Measurements from ENCODE around the gene PREP. TPM values are rescaled to one million over a fixed set of nuclear protein-coding genes. Genes with fewer than 3 reads are reported as not detected.
"Not testable (repeated sequence)": the region's sequence is repeated elsewhere in the genome, so short reads cannot be mapped to it uniquely, and the experiment has no call there.

PREP gene
- total and polyA plus RNA-seq, 4 donors: 14.1 to 21.8 (median 18.9) TPM

- no peak for DNase-seq
- no peaks in the 10 kb centered on the region for H3K36me3 ChIP-seq (ENCODE audit: control insufficient read depth in 1 of 2, insufficient read depth in 2 of 2, low read length in 1 of 2)
- H3K4me1 ChIP-seq (ENCODE audit: control insufficient read depth in 1 of 2, insufficient read depth in 2 of 2, low read length in 2 of 2): no peaks in the 10 kb centered on the region
- peaks cover 1% of the 10 kb centered on the region for H3K9me3 ChIP-seq (ENCODE audit: control insufficient read depth, low read length)
- no peak for ATAC-seq (ENCODE audit: low FRiP score)
- no peaks in the 10 kb centered on the region for H3K27me3 ChIP-seq (ENCODE audit: control insufficient read depth in 1 of 2, insufficient read depth in 2 of 2, low read length in 1 of 2)
- intact Hi-C loops (cut with DNase I): no loop called here
- H3K27ac ChIP-seq (ENCODE audit: low read depth in 1 of 2, low read length in 2 of 2): no peak overlapping the region
- WGBS, 2 donors: 91 to 93% methylated on average over 6 of the region's 6 CpGs
- H3K4me3 ChIP-seq (ENCODE audit: low read length in 2 of 2): no peak overlapping the region
Measured at GRCh38 chr6:105253787-105254186, 149.1 kb downstream of the PREP start.

- H3K4me3 ChIP-seq (ENCODE audit: low read length in 2 of 2): no peak overlapping the region
- no peaks in the 10 kb centered on the region for H3K27me3 ChIP-seq (ENCODE audit: control insufficient read depth in 1 of 2, insufficient read depth in 2 of 2, low read length in 1 of 2)
- ATAC-seq (ENCODE audit: low FRiP score) (no peak), DNase-seq (no peak)
- no peak overlapping the region for H3K27ac ChIP-seq (ENCODE audit: low read depth in 1 of 2, low read length in 2 of 2)
- intact Hi-C loops (cut with DNase I): no loop called here
- peaks cover 1% of the 10 kb centered on the region for H3K9me3 ChIP-seq (ENCODE audit: control insufficient read depth, low read length)
- H3K36me3 ChIP-seq (ENCODE audit: control insufficient read depth in 1 of 2, insufficient read depth in 2 of 2, low read length in 1 of 2): no peaks in the 10 kb centered on the region
- WGBS, 2 donors: 79 to 86% methylated on average over 2 of the region's 2 CpGs
- no peaks in the 10 kb centered on the region for H3K4me1 ChIP-seq (ENCODE audit: control insufficient read depth in 1 of 2, insufficient read depth in 2 of 2, low read length in 2 of 2)
Measured at GRCh38 chr6:105251689-105252088, 151.2 kb downstream of the PREP start.

- H3K4me1 ChIP-seq (ENCODE audit: control insufficient read depth in 1 of 2, insufficient read depth in 2 of 2, low read length in 2 of 2): no peaks in the 10 kb centered on the region
- H3K27me3 ChIP-seq (ENCODE audit: control insufficient read depth in 1 of 2, insufficient read depth in 2 of 2, low read length in 1 of 2): no peaks in the 10 kb centered on the region
- 39 to 41% methylated on average over 2 of the region's 2 CpGs for WGBS, 2 donors
- H3K9me3 ChIP-seq (ENCODE audit: control insufficient read depth, low read length): peaks cover 1% of the 10 kb centered on the region
- intact Hi-C loops (cut with DNase I): no loop called here
- no peak overlapping the region for H3K27ac ChIP-seq (ENCODE audit: low read depth in 1 of 2, low read length in 2 of 2)
- H3K36me3 ChIP-seq (ENCODE audit: control insufficient read depth in 1 of 2, insufficient read depth in 2 of 2, low read length in 1 of 2): no peaks in the 10 kb centered on the region
- no peak overlapping the region for H3K4me3 ChIP-seq (ENCODE audit: low read length in 2 of 2)
- no peak for ATAC-seq (ENCODE audit: low FRiP score)
- no peak for DNase-seq
Measured at GRCh38 chr6:105250533-105250932, 152.3 kb downstream of the PREP start.

GRCh38 chr6:105243487-105243886 lies 159.4 kb downstream of the PREP start:
- intact Hi-C loops (cut with DNase I): no loop called here
- H3K27ac ChIP-seq (ENCODE audit: low read depth in 1 of 2, low read length in 2 of 2): no peak overlapping the region
- H3K4me3 ChIP-seq (ENCODE audit: low read length in 2 of 2): no peak overlapping the region
- no peaks in the 10 kb centered on the region for H3K36me3 ChIP-seq (ENCODE audit: control insufficient read depth in 1 of 2, insufficient read depth in 2 of 2, low read length in 1 of 2)
- H3K4me1 ChIP-seq (ENCODE audit: control insufficient read depth in 1 of 2, insufficient read depth in 2 of 2, low read length in 2 of 2): no peaks in the 10 kb centered on the region
- H3K27me3 ChIP-seq (ENCODE audit: control insufficient read depth in 1 of 2, insufficient read depth in 2 of 2, low read length in 1 of 2): no peaks in the 10 kb centered on the region
- DNase-seq (no peak), ATAC-seq (ENCODE audit: low FRiP score) (no peak)
- WGBS, 2 donors: 64 to 73% methylated on average over 2 of the region's 2 CpGs
- H3K9me3 ChIP-seq (ENCODE audit: control insufficient read depth, low read length): peaks cover 1% of the 10 kb centered on the region

- Histone ChIP-seq H3K4me1 (ENCODE audit: control insufficient read depth in 1 of 2, insufficient read depth in 2 of 2, low read length in 2 of 2) (no peaks in the 10 kb centered on the region), H3K9me3 (ENCODE audit: control insufficient read depth, low read length) (no peaks in the 10 kb centered on the region), H3K4me3 (ENCODE audit: low read length in 2 of 2) (no peak overlapping the region), H3K27me3 (ENCODE audit: control insufficient read depth in 1 of 2, insufficient read depth in 2 of 2, low read length in 1 of 2) (no peaks in the 10 kb centered on the region), H3K27ac (ENCODE audit: low read depth in 1 of 2, low read length in 2 of 2) (no peak overlapping the region), H3K36me3 (ENCODE audit: control insufficient read depth in 1 of 2, insufficient read depth in 2 of 2, low read length in 1 of 2) (no peaks in the 10 kb centered on the region)
- DNase-seq (no peak), ATAC-seq (ENCODE audit: low FRiP score) (no peak)
- intact Hi-C loops (cut with DNase I): no loop called here
- WGBS, 2 donors: 86 to 97% methylated on average over 5 of the region's 5 CpGs
Measured at GRCh38 chr6:105235155-105235554, 167.7 kb downstream of the PREP start.

GRCh38 chr6:105231771-105232170 lies 171.1 kb downstream of the PREP start:
- H3K27me3 ChIP-seq (ENCODE audit: control insufficient read depth in 1 of 2, insufficient read depth in 2 of 2, low read length in 1 of 2); H3K9me3 ChIP-seq (ENCODE audit: control insufficient read depth, low read length); H3K4me1 ChIP-seq (ENCODE audit: control insufficient read depth in 1 of 2, insufficient read depth in 2 of 2, low read length in 2 of 2); ATAC-seq (ENCODE audit: low FRiP score); H3K4me3 ChIP-seq (ENCODE audit: low read length in 2 of 2); DNase-seq; H3K27ac ChIP-seq (ENCODE audit: low read depth in 1 of 2, low read length in 2 of 2); intact Hi-C loops (cut with DNase I); H3K36me3 ChIP-seq (ENCODE audit: control insufficient read depth in 1 of 2, insufficient read depth in 2 of 2, low read length in 1 of 2): not testable (repeated sequence)
- WGBS, 2 donors: 91 to 96% methylated on average over 4 of the region's 4 CpGs

Other genes starting within 250 kb of the PREP start
- not detected for gene POPDC3, start 223.1 kb downstream of the PREP start, total RNA-seq
- gene POPDC3, start 223.1 kb downstream of the PREP start, polyA plus RNA-seq: under 1 TPM in 1 of 2 donors, not detected in 1; 0.38 TPM

All from aorta (tissue), 5 donors.